SK-N-MC (cell line): ENCODE measurements around the gene VPS4B.
A peak's percentile ranks its signal among the peaks of the same experiment; 100 is the strongest.

Source experiments
- DNase-seq: peaks from one replicate; pipeline ENCODE4 v3.0.0-alpha.2; 2011; ENCODE audit warnings: low read depth, low spot score
- H3K27ac ChIP-seq: fragments of 200-600 bp; sonication (generic); 2 replicates; pipeline ENCODE4 v1.5.1; 2016; ENCODE audit warnings: mixed run types
- H3K36me3 ChIP-seq: fragments of 200-600 bp; sonication (generic); 2 replicates; pipeline ENCODE4 v1.6.1; 2017; ENCODE audit warnings: antibody characterized with exemption, low read length, mixed read lengths; ENCODE audit not compliant: insufficient read depth
- H3K4me3 ChIP-seq: fragments of 200-600 bp; sonication (generic); 2 replicates; pipeline ENCODE4 v1.5.1; 2016
- H3K9ac ChIP-seq: fragments of 200-600 bp; sonication (generic); 2 replicates; pipeline ENCODE4 v1.8.0; 2017; ENCODE audit warnings: mixed run types, mixed read lengths; ENCODE audit not compliant: insufficient read length
- H3K9me3 ChIP-seq: fragments of 200-600 bp; sonication (generic); 2 replicates; pipeline ENCODE4 v1.6.1; 2017; ENCODE audit warnings: low read depth, mild to moderate bottlenecking, antibody characterized with exemption, low read length, moderate library complexity, mixed read lengths
- EZH2 ChIP-seq: fragments of 200-600 bp; sonication (generic); IDR thresholded peaks from one replicate; pipeline ENCODE4 v1.6.1; 2017; ENCODE audit warnings: antibody characterized with exemption
- FOXP2 ChIP-seq: optimal IDR thresholded peaks from 2 replicates; pipeline ENCODE3; 2011; ENCODE audit warnings: mild to moderate bottlenecking, moderate library complexity; ENCODE audit not compliant: insufficient read depth; ENCODE audit errors: extremely low read length, control extremely low read depth
- POLR2AphosphoS5 ChIP-seq: IDR thresholded peaks from 2 replicates; pipeline ENCODE4 v1.6.1; 2012; ENCODE audit warnings: mild to moderate bottlenecking, low read depth, low read length, borderline replicate concordance

VPS4B gene

DNA sequence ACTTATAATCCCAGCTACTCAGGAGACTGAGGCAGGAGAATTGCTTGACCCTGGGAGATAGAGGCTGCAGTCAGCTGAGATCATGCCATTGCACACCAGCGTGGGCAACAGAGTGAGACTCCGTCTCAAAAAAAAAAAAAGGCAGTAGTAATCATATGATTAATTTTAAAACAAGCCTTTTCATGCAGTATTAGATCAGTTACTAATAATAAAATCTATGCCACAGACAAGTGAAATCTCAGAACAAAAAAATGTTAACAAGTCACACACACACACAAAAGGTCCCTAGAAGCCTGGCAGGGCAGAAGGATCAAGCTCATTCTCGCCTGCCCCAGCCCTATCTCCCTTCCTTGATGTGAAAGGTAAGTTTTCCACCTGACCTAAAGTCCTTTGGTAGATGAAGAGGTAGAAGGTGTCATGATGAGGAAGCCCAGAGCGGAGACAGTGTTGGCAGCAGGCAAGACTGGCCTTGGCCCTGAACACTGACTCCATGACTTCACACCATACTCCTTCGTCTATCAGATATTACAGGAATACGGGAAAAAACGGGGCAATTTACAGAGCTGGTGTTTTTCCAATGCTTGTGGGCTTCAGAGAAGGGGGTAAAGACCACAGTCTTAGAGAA, 65.9 kb downstream of the VPS4B start:
- H3K36me3 ChIP-seq: peaks cover 80% of the 10 kb centered on the region

DNA sequence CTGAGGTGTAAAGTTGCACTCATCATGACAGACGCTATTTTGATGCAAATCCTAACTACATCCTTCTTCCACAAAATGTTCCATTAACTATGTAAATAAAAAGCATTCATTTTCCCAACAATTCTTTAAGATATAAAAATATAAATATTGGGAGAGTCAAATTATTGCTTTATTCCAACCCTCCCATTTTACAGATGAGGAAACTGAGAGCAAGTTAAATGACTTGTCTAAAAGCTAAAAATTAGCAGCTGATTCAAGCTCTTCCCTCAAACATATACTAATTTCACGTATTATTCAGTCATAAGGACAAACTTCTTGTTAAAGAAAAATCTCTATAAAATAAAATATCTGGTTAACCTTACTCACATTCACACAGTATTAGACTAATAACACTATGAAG, 72.0 kb downstream of the VPS4B start:
- Histone ChIP-seq H3K4me3 (no peak overlapping the region), H3K9ac (no peak overlapping the region), H3K27ac (no peak overlapping the region), H3K36me3 (peaks cover 97% of the 10 kb centered on the region), H3K9me3 (no peaks in the 10 kb centered on the region)
- DNase-seq: no peak
- TF ChIP-seq POLR2AphosphoS5 (no peak), EZH2 (no peak)

More for the DNA sequence above, 65.9 kb downstream of the VPS4B start:
- no peak overlapping the region for H3K4me3 ChIP-seq
- DNase-seq: no peak
- no peaks in the 10 kb centered on the region for H3K9me3 ChIP-seq
- H3K27ac ChIP-seq: no peak overlapping the region
- no peak overlapping the region for H3K9ac ChIP-seq
- no peak for TF ChIP-seq FOXP2
- no peak for TF ChIP-seq POLR2AphosphoS5
- no peak for TF ChIP-seq EZH2

DNA sequence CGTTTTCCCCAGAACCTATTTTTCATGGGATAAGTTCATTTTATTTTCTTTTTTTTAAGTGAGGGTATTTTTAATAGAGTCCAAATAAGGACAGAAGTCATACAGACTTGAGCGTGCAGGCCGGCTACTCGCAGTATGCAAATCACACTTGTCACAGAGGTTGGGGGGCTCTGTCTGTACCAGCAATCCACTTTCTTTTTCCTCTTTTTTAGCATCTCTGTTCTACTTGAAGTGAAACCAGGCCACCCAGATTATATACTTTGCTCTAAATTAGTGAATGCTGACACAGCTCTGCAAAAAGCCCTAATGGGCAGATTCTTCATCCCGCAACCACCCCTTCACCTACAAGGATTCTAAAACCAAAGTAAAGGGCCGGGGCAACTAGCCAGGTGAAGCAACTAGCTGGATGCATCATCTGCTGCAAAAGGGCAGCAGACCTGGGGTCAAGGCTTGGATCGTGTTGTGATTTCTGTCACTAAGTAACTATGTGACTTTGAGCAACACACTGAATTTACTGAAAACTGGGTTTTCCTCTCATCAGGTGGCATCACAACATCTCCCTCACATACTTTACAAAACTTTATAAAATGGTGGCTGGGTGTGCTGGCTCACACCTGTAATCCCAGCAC, 73.7 kb downstream of the VPS4B start:
- H3K4me3 ChIP-seq: no peak overlapping the region
- H3K9me3 ChIP-seq: no peaks in the 10 kb centered on the region
- TF ChIP-seq POLR2AphosphoS5: no peak
- TF ChIP-seq EZH2: no peak
- TF ChIP-seq FOXP2: no peak
- no peak overlapping the region for H3K27ac ChIP-seq
- H3K9ac ChIP-seq: no peak overlapping the region
- no peak for DNase-seq
- H3K36me3 ChIP-seq: peaks cover 97% of the 10 kb centered on the region

DNA sequence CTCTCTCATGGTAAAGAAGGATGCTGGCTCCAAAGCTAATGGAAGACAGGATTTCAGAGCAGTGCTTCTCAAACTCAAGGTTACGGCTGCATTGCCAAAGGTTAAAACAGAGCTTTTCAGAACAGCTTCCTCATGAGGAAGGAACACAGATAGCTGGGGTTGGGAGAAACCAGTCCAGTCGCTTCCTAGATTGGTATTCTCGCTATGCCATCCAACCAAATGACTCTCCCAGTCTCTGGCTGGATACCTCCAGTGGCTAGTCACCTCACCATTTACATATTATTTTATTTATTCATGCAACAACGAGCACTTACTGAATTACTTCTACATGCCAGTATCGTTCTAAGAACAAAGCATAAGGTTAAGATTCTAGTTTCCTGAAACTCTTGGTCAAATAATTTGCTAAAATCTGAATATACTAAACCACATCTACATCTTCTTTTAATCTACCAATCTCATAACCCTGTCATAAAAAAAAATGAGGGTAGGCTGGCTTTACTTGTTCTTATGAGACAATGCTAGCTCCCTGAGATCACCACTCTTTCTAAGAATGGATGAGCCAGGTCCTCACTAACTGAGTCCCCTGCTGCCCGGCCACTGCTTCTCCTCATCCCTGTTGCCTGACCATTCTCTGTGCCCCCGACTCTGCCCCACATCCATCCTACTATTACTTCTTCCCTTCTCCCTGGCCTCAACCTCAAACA, 75.6 kb downstream of the VPS4B start:
- H3K27ac ChIP-seq: 0 out of 2 replicates have a peak overlapping the region, but pooled peaks have one; percentile 19
- H3K9me3 ChIP-seq: no peaks in the 10 kb centered on the region
- DNase-seq: no peak
- TF ChIP-seq FOXP2 (no peak), EZH2 (no peak), POLR2AphosphoS5 (no peak)
- H3K9ac ChIP-seq: no peak overlapping the region
- H3K4me3 ChIP-seq: no peak overlapping the region
- H3K36me3 ChIP-seq: peaks cover 92% of the 10 kb centered on the region

DNA sequence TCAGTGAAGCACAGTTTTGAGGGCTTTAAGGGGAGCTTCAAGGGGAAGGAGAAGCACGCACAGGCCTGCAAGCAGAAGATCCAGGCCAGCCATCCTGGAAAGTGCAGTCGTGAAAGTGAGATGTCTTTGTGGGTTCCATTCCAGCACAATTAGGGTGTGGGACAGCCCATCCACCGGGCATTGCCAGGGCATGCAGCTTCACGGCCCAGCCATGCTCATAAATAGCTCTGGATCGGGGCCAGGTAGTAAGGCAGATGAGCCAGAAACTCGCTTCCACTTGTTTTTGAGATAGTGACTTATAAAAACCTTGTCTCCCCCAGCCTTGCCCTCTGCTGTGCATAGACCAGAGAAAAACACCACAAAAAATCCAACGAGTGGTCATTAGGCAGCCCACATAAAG, 76.2 kb downstream of the VPS4B start:
- Histone ChIP-seq H3K36me3 (peaks cover 93% of the 10 kb centered on the region), H3K4me3 (no peak overlapping the region), H3K27ac (no peak overlapping the region), H3K9me3 (no peaks in the 10 kb centered on the region), H3K9ac (no peak overlapping the region)
- no peak for DNase-seq
- no peak for TF ChIP-seq POLR2AphosphoS5

DNA sequence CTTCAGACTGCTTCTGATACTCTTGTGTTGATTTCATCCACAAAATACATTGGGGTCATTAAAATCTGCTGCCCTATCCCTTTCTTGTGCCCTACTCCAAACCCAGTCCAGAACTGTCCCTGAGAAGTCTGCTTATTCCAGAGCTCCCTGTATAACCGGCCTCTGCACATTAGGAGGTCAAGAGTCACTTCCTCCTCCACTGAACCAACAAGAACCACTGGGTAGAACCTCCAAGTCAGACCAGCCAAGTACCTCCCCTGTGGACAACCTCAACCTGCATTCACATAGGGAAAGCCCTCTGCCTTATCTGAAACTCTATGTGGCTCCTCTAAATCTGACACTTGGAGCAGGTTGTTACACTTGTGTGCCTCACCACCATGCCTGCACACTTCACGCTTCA, 77.4 kb downstream of the VPS4B start:
- TF ChIP-seq EZH2: no peak
- H3K9ac ChIP-seq: no peak overlapping the region
- H3K27ac ChIP-seq: peak overlapping the region; percentile 36; the same call in 1 of the 2 replicates
- no peak overlapping the region for H3K4me3 ChIP-seq
- no peak for DNase-seq
- H3K9me3 ChIP-seq: no peaks in the 10 kb centered on the region
- H3K36me3 ChIP-seq: peaks cover 93% of the 10 kb centered on the region

DNA sequence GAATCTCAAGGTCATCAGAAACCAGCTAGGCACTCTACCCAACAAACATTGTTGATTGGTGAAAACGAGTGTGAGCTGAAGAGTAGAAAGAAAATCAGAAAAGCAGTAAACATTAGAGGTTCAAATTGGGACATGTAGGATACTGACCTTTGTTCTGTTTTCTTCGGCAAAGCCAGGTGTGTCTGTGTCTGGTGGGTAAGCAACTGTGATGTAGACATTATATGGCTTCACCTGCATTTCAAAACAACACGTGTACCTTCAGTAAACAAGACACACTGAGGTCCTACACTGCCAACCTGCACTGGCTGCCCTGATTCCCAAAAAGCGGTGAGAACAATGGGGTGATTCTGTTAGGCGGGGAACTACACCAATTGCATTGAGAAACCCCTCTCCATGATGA, 78.0 kb downstream of the VPS4B start:
- DNase-seq: no peak
- H3K27ac ChIP-seq: 0 out of 2 replicates have a peak overlapping the region, but pooled peaks have one; percentile 19
- H3K9ac ChIP-seq: no peak overlapping the region
- no peaks in the 10 kb centered on the region for H3K9me3 ChIP-seq
- no peak for TF ChIP-seq EZH2
- no peak for TF ChIP-seq POLR2AphosphoS5
- no peak for TF ChIP-seq FOXP2
- H3K4me3 ChIP-seq: no peak overlapping the region
- H3K36me3 ChIP-seq: peaks cover 92% of the 10 kb centered on the region

DNA sequence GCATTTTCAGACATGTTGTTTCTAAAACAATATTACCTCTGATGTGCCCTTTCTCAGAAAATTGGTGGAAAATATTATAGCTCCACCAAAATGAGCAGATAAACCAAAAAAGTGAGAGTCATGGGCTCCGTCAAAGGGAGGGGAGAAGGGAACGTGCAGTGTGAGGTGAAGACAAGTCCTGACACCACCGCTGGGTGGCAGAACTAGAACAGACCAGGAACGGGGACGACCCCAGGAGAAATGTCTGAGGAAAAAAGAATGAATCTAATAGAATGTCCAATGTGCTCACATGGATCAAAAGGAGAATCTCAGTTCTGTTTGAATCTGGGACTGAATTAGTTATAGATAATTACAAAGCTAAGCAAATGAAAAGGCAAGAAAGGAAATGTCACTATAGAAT, 80.1 kb downstream of the VPS4B start:
- no peak for TF ChIP-seq POLR2AphosphoS5
- no peak for TF ChIP-seq EZH2
- TF ChIP-seq FOXP2: no peak
- Histone ChIP-seq H3K9ac (no peak overlapping the region), H3K27ac (0 out of 2 replicates have a peak overlapping the region, but pooled peaks have one; percentile 36), H3K9me3 (no peaks in the 10 kb centered on the region), H3K36me3 (peaks cover 94% of the 10 kb centered on the region), H3K4me3 (no peak overlapping the region)
- no peak for DNase-seq

DNA sequence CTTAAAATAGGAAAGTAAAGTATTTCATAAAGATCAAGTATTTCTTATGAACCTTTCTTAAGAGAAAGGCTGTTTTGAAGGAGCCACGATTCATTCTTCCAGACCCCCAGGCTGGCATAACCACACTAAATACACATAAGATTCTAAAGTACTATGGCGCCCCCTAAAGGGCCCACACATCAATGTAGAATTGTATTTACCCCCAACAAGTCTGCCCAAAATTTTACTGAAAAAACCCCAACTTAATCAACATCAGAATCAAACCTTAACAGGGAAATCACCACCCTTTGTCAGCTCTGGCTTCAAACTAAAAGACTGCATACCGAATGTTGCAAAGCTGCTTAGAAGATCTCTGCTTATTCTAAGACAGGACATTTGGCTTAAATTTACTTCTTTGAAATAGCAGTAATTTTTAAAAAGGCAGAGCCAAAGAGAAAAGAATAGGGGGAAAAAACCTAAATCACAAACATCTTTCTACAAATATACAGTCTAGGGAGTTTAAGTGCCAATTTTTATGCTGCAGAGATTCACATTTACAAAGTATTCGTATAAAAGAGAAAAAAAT, 82.3 kb downstream of the VPS4B start:
- peaks cover 91% of the 10 kb centered on the region for H3K36me3 ChIP-seq
- H3K9ac ChIP-seq: no peak overlapping the region
- no peak overlapping the region for H3K27ac ChIP-seq
- no peak overlapping the region for H3K4me3 ChIP-seq
- no peaks in the 10 kb centered on the region for H3K9me3 ChIP-seq
- no peak for DNase-seq
- TF ChIP-seq EZH2 (no peak), FOXP2 (no peak), POLR2AphosphoS5 (no peak)
